Middle frontal gyrus (tissue), 1 donor: ENCODE results near the gene ZNF217.
"Not testable (repeated sequence)": the region's sequence is repeated elsewhere in the genome, so short reads cannot be mapped to it uniquely, and the experiment has no call there.

ENCODE experiments used
- DNase-seq: peaks from one replicate; pipeline ENCODE4 v3.0.0-alpha.2; 2015; ENCODE audit warnings: low spot score; ENCODE audit errors: extremely low spot score

ZNF217 gene

GRCh38 chr20:53583660-53584549 is 9.7 kb downstream of the ZNF217 start:
- DNase-seq = not testable (repeated sequence)

- DNase-seq = no peak
Observed at GRCh38 chr20:53582574-53583351, 10.9 kb downstream of the ZNF217 start.

DNA sequence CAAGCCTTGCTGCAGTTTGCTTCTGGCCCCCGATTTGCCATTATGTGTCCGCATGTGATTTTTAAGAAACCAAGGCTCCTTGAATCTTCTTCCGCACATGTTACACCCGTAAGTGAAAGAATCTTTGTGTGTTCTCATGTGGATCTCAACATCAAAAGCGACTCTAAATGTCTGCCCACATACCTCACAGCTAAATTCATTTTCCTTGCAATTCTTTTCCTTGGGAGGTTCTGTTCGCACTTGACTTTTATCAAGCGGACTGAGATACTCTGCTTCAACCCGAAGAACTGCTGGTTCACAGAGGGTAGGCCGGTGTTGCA is 11.4 kb downstream of the ZNF217 start:
- DNase-seq = no peak

GRCh38 chr20:53581444-53582250 is 12.0 kb downstream of the ZNF217 start:
- DNase-seq = no peak

DNA sequence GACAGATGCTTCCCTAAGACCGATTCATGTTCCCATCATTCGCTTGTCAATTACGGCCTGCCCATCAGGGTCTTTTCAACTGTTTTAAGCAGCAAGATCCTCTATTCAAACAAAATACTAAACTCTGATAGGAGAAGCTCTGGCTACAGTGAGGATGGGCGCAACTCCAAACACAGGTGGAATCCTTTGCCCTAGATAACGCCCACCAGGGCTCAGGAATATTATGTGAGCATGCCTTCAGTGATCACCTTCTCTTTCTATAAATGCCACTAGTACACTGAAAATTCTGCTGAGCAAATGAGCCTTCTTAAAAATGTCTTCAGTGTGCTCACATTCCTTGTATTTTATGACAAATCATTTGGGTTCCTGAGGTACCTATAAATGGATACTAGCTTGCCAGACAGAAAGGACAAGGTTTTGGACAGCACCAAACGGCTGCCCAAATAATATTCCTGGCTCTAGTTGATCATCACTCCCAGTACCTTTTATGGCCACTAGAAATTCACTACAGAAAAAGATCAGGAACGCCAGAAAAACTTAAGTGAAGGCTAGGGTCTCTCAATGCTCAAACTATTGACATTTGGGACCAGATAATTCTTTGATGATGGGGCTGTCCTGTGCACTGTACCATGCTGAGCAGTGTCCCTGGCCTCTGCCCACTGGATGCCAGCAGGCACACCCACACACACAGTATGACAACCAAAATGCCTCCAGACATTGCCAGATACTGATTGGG is 13.1 kb downstream of the ZNF217 start:
- DNase-seq = no peak

DNA sequence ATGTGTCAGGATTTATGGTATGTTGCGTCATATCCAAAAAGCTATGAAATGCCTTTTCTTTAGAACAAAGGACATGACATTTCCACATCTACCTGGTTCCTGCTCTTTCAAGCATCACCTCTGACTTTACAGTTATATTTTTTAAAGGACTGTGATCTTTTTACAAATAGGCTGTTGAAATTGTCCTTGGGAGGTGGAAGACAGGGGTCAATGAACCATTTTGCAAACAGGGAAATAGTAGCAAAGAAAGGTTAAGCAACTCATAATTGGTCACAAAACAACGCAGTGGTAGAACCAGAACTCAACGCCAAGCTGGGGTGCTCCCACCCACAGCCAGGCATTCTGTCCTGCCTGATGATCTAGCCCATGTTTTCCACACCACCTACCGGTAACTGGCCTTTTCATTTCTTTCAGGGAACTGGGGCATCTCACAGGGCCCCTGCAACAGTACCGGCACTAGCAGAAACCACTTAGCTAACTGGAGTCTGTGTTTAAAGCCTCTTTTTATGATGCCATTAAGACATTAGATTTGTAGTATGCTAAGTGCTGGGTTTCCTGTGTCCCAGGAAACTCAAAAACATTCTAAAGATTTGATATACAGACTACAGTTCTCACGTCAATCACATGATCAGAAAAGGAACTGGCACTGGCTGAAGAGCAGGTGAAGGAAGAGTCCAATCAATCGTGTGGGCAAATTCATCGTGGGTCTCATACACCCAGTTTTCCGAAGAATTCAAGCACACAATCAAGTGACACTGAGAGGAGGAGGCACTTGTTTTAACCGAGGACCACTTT is 13.9 kb downstream of the ZNF217 start:
- no peak for DNase-seq

- DNase-seq = no peak
Observed at GRCh38 chr20:53579266-53579580, 14.4 kb downstream of the ZNF217 start.

- DNase-seq = peak; percentile 78
Observed at GRCh38 chr20:53578492-53579222, 15.0 kb downstream of the ZNF217 start.

- no peak for DNase-seq
Observed at GRCh38 chr20:53576586-53577318, 16.9 kb downstream of the ZNF217 start.

- no peak for DNase-seq
Observed at GRCh38 chr20:53576195-53576580, 17.5 kb downstream of the ZNF217 start.

- DNase-seq = no peak
Observed at GRCh38 chr20:53575481-53576194, 18.0 kb downstream of the ZNF217 start.

- no peak for DNase-seq
Observed at GRCh38 chr20:53574819-53575218, 18.8 kb downstream of the ZNF217 start.

DNA sequence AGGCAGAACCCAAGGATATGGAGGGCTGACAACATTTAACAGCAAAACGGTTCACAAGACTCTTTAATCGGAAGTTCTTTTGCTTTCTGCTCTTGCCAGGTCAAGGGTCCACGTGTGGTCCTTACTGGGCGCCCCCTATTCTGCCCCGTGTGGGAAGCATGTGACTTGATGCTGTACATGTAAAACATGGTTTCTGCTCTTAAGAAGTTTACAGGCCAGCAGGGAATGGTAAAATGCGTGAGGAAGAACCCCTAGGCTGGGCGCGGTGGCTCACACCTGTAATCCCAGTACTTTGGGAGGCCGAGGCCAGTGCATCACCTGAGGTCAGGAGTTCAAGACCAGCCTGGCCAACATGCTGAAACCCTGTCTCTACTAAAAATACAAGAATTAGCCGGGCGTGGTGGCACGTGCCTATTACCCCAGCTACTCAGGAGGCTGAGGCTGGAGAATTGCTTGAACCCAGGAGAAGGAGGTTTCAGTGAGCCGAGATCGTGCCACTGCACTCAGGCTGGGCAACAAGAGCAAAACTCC is 19.3 kb downstream of the ZNF217 start:
- DNase-seq = no peak

DNA sequence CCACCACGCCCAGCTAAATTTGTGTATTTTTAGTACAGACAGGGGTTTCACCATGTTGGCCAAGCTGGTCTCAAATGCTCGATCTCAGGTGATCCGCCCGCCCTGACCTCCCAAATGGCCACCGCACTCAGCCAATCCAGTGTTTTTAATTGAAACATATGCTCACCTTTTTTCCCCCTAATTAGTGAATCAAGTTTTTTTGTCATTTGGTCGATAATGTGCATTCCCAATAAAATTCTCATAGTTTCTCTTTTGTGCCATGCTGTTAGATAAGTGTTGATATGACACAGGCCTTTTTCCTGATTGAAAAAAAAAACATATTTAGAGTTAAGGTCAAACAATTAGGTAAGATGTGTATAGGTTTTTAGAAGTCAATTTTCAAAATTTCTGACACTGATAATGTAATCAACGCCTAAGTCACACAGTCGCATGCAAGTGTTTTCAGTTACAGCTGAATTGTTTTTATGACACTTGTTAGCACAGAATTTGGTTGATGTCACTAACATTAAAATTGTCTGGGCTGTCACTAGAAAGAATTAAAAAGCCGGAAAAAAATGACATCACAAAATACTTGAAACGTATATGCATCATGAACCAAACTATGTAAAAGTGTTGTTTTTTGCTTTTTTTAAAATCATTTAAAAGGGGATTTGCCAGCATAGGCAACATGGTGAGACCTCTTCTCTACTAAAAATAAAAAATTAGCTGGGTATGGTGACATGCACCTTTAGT is 21.9 kb downstream of the ZNF217 start:
- DNase-seq = no peak

GRCh38 chr20:53570446-53571276 is 23.0 kb downstream of the ZNF217 start:
- DNase-seq = no peak

GRCh38 chr20:53569606-53570307 is 23.9 kb downstream of the ZNF217 start:
- DNase-seq = no peak
